K562 (cell line): ENCODE results near the gene OLIG2.

Source experiments
- EHMT2 ChIP-seq: fragments of 450-650 bp; IDR thresholded peaks from 2 replicates; pipeline ENCODE4 v1.6.1; 2018; ENCODE audit warnings: antibody characterized with exemption
- FOXP1 ChIP-seq: sonication (generic); formaldehyde crosslinking; IDR thresholded peaks from 2 replicates; pipeline ENCODE4 v1.8.0; 2022; ENCODE audit warnings: mild to moderate bottlenecking, missing genetic modification reagents
- GTF2F1 ChIP-seq: IDR thresholded peaks from 2 replicates; pipeline ENCODE4 v1.6.1; 2011; ENCODE audit warnings: low read depth, low read length, improper control_type of control experiment
- KDM4B ChIP-seq, 2 experiments: fragments of 450-650 bp in 1 of 2; sonication (generic) in 1 of 2; IDR thresholded peaks; 2 replicates each; pipeline ENCODE4 v1.6.1; 2016 to 2017; ENCODE audit warnings: borderline replicate concordance in 2 of 2, antibody characterized with exemption in 1 of 2, low read depth in 1 of 2, mild to moderate bottlenecking in 1 of 2
- POLR2A ChIP-seq: fragments of 450-650 bp; conservative IDR thresholded peaks from 2 replicates; pipeline ENCODE4 v1.6.1; 2016
- SP1 ChIP-seq: sonication (generic); formaldehyde crosslinking; IDR thresholded peaks from 2 replicates; pipeline ENCODE4 v1.8.1; 2022; ENCODE audit warnings: mild to moderate bottlenecking, missing genetic modification reagents
- TF ChIP-seq, protein P1 (sequence below), 3 experiments: IDR thresholded peaks in 2 of 3; conservative IDR thresholded peaks in 1 of 3; 2 replicates each; pipeline ENCODE4 v1.5.1; 2011 to 2012; ENCODE audit warnings: low read length in 3 of 3, mild to moderate bottlenecking in 3 of 3, control low read depth in 2 of 3, improper control_type of control experiment in 1 of 3, inconsistent platforms in 1 of 3, low read depth in 1 of 3, mixed read lengths in 1 of 3, moderate library complexity in 1 of 3; ENCODE audit not compliant: insufficient read depth in 2 of 3
- TF ChIP-seq, protein P2 (sequence below): sonication (generic); formaldehyde crosslinking; IDR thresholded peaks from 2 replicates; pipeline ENCODE4 v1.8.1; 2023; ENCODE audit warnings: mild to moderate bottlenecking, missing genetic modification reagents

DNA sequence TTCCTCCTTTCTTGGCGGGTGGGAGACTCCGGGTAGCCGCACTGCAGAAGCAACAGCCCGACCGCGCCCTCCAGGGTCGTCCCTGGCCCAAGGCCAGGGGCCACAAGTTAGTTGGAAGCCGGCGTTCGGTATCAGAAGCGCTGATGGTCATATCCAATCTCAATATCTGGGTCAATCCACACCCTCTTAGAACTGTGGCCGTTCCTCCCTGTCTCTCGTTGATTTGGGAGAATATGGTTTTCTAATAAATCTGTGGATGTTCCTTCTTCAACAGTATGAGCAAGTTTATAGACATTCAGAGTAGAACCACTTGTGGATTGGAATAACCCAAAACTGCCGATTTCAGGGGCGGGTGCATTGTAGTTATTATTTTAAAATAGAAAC lies 2.5 kb downstream of the OLIG2 start:
- TF ChIP-seq, protein P1, sequence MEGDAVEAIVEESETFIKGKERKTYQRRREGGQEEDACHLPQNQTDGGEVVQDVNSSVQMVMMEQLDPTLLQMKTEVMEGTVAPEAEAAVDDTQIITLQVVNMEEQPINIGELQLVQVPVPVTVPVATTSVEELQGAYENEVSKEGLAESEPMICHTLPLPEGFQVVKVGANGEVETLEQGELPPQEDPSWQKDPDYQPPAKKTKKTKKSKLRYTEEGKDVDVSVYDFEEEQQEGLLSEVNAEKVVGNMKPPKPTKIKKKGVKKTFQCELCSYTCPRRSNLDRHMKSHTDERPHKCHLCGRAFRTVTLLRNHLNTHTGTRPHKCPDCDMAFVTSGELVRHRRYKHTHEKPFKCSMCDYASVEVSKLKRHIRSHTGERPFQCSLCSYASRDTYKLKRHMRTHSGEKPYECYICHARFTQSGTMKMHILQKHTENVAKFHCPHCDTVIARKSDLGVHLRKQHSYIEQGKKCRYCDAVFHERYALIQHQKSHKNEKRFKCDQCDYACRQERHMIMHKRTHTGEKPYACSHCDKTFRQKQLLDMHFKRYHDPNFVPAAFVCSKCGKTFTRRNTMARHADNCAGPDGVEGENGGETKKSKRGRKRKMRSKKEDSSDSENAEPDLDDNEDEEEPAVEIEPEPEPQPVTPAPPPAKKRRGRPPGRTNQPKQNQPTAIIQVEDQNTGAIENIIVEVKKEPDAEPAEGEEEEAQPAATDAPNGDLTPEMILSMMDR (IDR thresholded peaks at IDR 0.05 in 2 of 3, conservative IDR thresholded peaks at IDR 0.05 in 1 of 3; ENCODE audit: insufficient read depth in 2 of 3, low read depth in 1 of 3, low read length in 3 of 3) = no peak
- TF ChIP-seq KDM4B (IDR thresholded peaks at IDR 0.05; ENCODE audit: borderline replicate concordance in 2 of 2, low read depth in 1 of 2) (no peak), FOXP1 (no peak), GTF2F1 (no peak), EHMT2 (no peak), POLR2A (no peak), SP1 (no peak)
- TF ChIP-seq, protein P2, sequence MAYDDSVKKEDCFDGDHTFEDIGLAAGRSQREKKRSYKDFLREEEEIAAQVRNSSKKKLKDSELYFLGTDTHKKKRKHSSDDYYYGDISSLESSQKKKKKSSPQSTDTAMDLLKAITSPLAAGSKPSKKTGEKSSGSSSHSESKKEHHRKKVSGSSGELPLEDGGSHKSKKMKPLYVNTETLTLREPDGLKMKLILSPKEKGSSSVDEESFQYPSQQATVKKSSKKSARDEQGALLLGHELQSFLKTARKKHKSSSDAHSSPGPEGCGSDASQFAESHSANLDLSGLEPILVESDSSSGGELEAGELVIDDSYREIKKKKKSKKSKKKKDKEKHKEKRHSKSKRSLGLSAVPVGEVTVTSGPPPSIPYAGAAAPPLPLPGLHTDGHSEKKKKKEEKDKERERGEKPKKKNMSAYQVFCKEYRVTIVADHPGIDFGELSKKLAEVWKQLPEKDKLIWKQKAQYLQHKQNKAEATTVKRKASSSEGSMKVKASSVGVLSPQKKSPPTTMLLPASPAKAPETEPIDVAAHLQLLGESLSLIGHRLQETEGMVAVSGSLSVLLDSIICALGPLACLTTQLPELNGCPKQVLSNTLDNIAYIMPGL (CRISPR knock-in tag) = no peak
